GM19395 (cell line): ENCODE results near the gene ANKRD18B.
"Not testable (repeated sequence)": the region's sequence is repeated elsewhere in the genome, so short reads cannot be mapped to it uniquely, and the experiment has no call there.

Experiments
- ATAC-seq: cut with Tn5 transposase; IDR thresholded peaks from one replicate; pipeline ENCODE4 v1.9.1; 2021; ENCODE audit warnings: mild to moderate bottlenecking, moderate library complexity; ENCODE audit not compliant: unreplicated experiment

ANKRD18B gene

GRCh38 chr9:33604936-33605335 lies 80.9 kb downstream of the ANKRD18B start:
- not testable (repeated sequence) for ATAC-seq

- no peak for ATAC-seq
Observed at GRCh38 chr9:33611358-33611757, 87.3 kb downstream of the ANKRD18B start.

GRCh38 chr9:33612410-33612809 lies 88.4 kb downstream of the ANKRD18B start:
- not testable (repeated sequence) for ATAC-seq

GRCh38 chr9:33614001-33614687 lies 90.1 kb downstream of the ANKRD18B start:
- ATAC-seq = no peak

- ATAC-seq = not testable (repeated sequence)
Observed at GRCh38 chr9:33618370-33618769, 94.3 kb downstream of the ANKRD18B start.

GRCh38 chr9:33619666-33620404 lies 95.8 kb downstream of the ANKRD18B start:
- no peak for ATAC-seq

- no peak for ATAC-seq
Observed at GRCh38 chr9:33620738-33621439, 96.8 kb downstream of the ANKRD18B start.
